HuH-7.5 (cell line): ENCODE results near the gene OR7G1.
"Not testable (repeated sequence)": the region's sequence is repeated elsewhere in the genome, so short reads cannot be mapped to it uniquely, and the experiment has no call there.

Experiments used
- DNase-seq: peaks from one replicate; pipeline ENCODE4 v3.0.0; 2011; ENCODE audit warnings: low spot score

Gene OR7G1

DNA sequence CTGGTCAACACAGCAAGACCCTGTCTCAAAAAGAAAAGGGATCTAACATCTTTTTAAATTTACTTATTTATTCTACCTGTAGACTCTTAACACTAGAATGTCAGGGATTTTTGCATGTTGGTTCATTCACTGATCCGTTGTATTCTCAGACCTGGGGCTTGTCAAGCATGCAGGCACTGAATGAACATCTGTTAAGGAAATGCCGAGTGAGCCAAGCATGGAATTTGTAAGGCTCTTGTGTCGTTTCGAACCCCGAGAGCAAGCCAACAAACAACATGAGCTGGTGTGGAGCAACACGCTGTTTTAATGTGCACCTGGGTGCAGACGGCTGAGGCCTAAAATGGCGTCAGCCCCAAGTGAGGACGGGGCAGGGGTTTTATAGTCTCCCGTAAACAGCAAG is 38.7 kb downstream of the OR7G1 start:
- DNase-seq, result no peak

DNA sequence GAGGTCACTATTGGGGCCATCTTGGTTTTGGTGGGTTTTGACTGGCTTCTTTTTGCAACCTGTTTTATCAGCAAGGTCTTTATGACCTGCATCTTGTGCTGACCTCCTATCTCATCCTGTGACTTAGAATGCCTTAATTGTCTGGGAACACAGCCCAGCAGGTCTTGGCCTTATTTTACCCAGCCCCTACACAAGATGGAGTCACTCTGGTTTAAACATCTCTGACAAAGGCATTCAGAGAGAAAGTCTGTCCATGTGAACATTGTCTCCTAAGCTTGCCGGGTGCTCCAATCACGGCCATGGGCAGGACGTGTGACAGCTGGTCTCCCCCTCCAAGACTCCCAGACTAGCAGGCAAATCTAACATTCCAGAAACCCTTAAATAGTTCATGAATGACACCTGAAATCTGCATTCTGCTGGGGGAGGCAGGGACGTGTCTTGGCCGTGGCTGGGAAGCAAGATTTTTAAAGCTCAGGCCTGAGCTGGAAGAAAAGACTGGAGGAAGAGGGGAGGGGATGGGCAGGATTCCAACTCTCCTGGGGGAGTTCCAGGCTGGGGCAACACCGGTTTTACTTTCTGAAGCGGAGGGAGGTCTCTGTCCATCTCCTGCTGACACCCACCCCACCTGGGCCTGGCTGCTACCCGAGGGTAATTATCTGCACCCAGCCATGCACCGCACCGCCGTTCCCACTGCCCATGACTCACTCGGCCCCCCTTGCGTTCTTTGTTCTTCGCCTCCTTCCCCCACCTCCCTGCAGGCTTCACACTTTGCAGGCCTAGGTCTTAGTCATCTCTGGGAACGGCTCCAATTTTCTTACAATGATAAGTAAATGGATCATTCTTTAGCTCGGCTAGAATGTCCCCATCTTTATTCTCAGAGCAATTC is 40.3 kb downstream of the OR7G1 start:
- DNase-seq, result peak; percentile 18

DNA sequence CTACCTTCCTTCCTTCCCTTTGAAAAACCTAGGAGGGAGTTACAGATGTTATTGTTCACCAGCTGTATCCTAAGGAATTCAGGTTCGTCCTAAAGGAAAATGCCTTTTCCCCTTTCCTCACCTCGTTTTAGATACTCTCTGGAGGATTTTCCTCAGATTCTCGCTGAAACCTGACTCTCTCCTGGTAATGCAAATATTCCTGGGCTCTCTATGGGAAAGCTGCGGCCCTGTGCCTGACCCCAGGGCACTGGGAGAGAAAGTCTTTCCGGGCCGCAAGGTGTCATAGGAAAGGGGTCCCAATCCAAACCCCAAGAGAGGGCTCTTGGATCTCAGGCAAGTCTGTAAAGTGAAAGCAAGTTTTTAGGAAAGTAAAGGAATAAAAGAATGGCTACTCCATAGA is 41.8 kb downstream of the OR7G1 start:
- DNase-seq, result no peak

- not testable (repeated sequence) for DNase-seq
These were observed 43.8 kb downstream of the OR7G1 start for GRCh38 chr19:9071720-9072119.

DNA sequence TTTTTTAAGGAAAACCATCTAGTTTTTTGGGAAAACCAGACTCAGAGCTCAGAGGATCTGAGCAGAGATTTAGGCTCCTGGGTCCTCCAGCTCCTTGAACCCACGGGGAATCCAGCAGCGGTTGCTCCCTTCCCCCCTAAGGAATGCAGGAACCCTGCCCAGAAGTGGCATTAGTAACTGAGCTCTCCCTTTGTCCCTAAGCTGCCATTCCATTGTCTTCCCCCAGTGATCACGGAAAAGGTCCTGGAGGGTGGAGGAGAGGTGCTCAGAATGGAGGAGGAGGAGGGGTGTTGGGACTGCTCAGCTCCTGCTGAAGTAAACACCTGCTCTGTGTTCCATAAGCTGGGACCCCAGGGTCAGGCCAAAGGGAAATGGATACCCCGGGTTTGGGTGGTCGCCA is 45.5 kb downstream of the OR7G1 start:
- DNase-seq, result no peak

- DNase-seq, result no peak
These were observed 50.0 kb downstream of the OR7G1 start for GRCh38 chr19:9065457-9066014.
